Activated CD4-positive, alpha-beta T cell treated with anti-CD3 and anti-CD28 coated beads, Interleukin-2, Interleukin-4, amounts not matched to agents 100 ng/mL and 50 ng/mL, durations not matched to agents 16 hours and 8 hours (primary cell): ENCODE results near the gene KCNMA1.
"Not testable (repeated sequence)": the region's sequence is repeated elsewhere in the genome, so short reads cannot be mapped to it uniquely, and the experiment has no call there.

Experiments used
- DNase-seq: peaks from one replicate; pipeline ENCODE4 v3.0.0-alpha.2; 2020; ENCODE audit warnings: low spot score

KCNMA1 gene

GRCh38 chr10:77637532-77638320 lies at the start of gene KCNMA1:
Gene KCNMA1, minus strand, starts transcription at chr10:77637808.
- DNase-seq, result peak; percentile 4

- no peak for DNase-seq
These were observed 49.2 kb upstream of the KCNMA1 start for GRCh38 chr10:77686650-77687417.

- DNase-seq, result no peak
These were observed 48.5 kb upstream of the KCNMA1 start for GRCh38 chr10:77686096-77686495.

- no peak for DNase-seq
These were observed 47.8 kb upstream of the KCNMA1 start for GRCh38 chr10:77685432-77685831.

GRCh38 chr10:77683088-77683432 lies 45.5 kb upstream of the KCNMA1 start:
- not testable (repeated sequence) for DNase-seq

GRCh38 chr10:77682393-77683087 lies 44.9 kb upstream of the KCNMA1 start:
- DNase-seq, result no peak

GRCh38 chr10:77681839-77682238 lies 44.2 kb upstream of the KCNMA1 start:
- DNase-seq, result no peak

- no peak for DNase-seq
These were observed 43.2 kb upstream of the KCNMA1 start for GRCh38 chr10:77680811-77681210.

- no peak for DNase-seq
These were observed 42.5 kb upstream of the KCNMA1 start for GRCh38 chr10:77680065-77680464.

- no peak for DNase-seq
These were observed 41.6 kb upstream of the KCNMA1 start for GRCh38 chr10:77679217-77679616.

GRCh38 chr10:77678146-77678545 lies 40.5 kb upstream of the KCNMA1 start:
- no peak for DNase-seq

- no peak for DNase-seq
These were observed 37.7 kb upstream of the KCNMA1 start for GRCh38 chr10:77675347-77675746.

- no peak for DNase-seq
These were observed 36.0 kb upstream of the KCNMA1 start for GRCh38 chr10:77673515-77674140.

- DNase-seq, result no peak
These were observed 35.5 kb upstream of the KCNMA1 start for GRCh38 chr10:77673101-77673500.

- no peak for DNase-seq
These were observed 34.1 kb upstream of the KCNMA1 start for GRCh38 chr10:77671594-77672252.

- no peak for DNase-seq
These were observed 33.3 kb upstream of the KCNMA1 start for GRCh38 chr10:77670817-77671443.

- DNase-seq, result no peak
These were observed 32.3 kb upstream of the KCNMA1 start for GRCh38 chr10:77669892-77670291.

GRCh38 chr10:77667426-77668324 lies 30.1 kb upstream of the KCNMA1 start:
- DNase-seq, result no peak

- DNase-seq, result no peak
These were observed 29.2 kb upstream of the KCNMA1 start for GRCh38 chr10:77666821-77667220.

GRCh38 chr10:77664696-77665095 lies 27.1 kb upstream of the KCNMA1 start:
- no peak for DNase-seq
